GM18505 (cell line): Measurements from ENCODE around the gene GYPC.
A peak's percentile ranks its signal among the peaks of the same experiment; 100 is the strongest.
"Not testable (repeated sequence)": the region's sequence is repeated elsewhere in the genome, so short reads cannot be mapped to it uniquely, and the experiment has no call there.

ENCODE experiments used
- ATAC-seq: cut with Tn5 transposase; IDR thresholded peaks from one replicate; pipeline ENCODE4 v1.9.1; 2021; ENCODE audit not compliant: unreplicated experiment
- POLR2A ChIP-seq: IDR thresholded peaks from 4 replicates; pipeline ENCODE4 v1.6.1; 2011; ENCODE audit warnings: borderline replicate concordance; ENCODE audit not compliant: insufficient read depth, insufficient read length; ENCODE audit errors: extremely low read depth

GYPC gene, protein sequence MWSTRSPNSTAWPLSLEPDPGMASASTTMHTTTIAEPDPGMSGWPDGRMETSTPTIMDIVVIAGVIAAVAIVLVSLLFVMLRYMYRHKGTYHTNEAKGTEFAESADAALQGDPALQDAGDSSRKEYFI

DNA sequence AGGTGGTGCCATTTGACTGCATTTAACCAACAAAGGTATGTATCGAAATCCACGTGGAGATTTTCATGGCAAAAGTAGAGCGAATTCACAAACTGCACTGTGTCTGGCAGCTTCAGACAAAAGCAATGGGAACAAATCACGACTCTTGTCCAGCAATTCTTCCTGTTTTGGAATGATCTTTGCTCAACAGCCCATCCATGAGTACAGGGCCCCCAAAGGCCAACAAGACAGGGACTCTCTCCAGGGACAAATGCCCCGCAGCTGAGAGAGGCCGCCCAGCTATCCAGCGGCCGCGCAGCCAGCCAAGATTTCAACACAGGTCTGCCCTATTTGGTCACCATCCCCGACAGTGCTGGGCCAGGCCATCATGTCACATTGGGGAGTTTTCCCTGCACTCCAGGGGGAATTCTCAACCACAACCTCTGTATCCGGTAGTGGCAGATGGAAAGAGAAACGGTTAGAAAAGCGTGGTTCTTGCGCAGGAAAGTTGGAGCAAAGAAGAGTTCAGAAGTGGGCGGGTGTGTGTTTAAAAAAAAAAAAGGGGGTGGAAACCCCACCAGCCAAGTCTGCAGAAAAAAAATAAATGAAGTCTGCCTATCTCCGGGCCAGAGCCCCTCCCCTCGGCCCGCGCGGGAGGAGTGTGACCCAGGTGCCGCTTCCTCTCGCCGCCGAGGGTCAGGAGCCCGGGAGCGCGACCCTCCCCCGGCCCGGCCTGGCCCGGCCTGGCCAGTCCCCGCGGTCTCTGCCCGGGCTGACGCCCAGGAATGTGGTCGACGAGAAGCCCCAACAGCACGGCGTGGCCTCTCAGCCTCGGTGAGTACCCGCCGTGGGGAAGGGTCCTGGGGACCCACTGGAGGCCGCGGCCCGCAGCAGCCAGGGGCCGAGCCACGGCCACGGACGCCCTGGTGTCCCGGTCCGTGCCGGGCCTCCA lies at the start of gene GYPC:
Gene GYPC, plus strand, starts transcription at position 659 of the 931 bp plus-strand sequence. Its CDS starts 106 bp downstream, at position 765.
- peak; percentile 42 for ATAC-seq
- TF ChIP-seq POLR2A: no peak

DNA sequence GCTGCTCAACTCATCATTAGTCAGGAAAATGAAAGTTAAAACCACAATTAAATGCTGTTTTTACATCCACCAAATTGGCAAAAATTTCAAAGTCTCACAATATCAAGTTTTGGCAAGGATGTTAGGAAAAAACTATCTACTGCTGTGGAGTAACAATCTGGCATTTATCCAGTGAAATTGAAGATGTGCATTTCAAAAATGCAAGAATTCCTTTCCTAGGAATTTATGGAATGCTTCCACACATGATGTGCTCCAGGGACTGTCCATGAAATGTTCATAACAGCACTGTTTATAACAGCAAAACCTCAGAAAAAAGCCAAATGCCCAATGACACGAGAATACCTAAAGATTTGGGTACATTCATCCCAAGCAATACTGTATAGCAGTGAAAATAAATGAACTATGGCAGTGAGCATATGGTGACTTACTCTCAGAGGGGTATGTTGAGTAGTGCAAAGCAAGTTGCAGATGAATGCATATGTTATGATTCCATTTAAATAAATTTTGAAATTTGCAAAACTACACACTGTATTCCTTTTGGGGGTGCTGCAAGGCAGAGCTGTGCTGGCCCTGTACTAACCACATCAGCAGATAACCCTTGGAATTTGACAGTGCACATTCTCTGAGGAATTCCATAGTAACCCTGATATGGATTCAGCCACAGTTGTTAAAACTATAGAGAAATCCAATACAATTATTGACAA lies 41.3 kb upstream of the GYPC start:
- TF ChIP-seq POLR2A: no peak
- no peak for ATAC-seq

DNA sequence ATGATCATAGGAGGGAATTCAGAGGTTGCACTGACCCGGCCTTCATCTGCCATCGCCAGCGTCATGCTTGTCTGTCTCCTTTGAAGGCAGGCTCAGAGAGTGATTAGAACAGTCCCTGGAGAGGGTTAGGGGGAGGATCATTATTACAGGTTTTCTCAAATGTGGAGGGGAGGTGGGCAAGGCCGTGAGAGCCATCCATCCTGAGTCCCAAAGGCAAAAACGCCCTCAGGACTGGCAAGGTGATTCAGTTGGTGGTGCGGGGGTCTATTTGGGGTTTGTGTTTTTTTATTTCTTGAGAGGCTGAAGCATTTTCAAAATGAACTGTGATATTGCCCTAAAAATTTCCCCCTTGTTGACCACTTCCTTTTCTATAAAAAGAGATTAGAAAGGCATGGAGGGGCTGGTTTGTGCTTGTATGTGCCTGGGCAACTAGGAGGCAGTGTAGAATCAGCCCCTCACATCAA lies 39.3 kb upstream of the GYPC start:
- peak; percentile 73 for ATAC-seq
- no peak for TF ChIP-seq POLR2A

DNA sequence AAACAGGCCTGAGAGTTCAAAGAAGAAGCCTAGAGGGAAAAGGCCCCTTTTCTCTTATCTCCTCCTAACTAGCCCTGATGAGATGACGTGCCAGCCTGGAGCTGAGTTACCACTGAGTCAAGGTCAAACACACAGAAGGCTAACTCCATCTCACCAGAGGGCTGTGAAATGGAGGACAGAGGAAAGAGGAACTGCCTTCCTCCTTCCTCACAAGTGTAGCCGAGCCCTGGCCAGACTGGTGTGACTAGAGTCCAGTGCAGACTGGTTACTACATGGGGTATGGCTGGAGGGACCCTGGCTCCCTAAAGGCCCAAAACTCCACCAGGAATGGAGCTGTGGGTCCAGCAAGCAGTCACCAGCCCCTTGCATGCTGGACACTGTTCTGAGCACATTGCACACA lies 35.7 kb upstream of the GYPC start:
- no peak for ATAC-seq
- TF ChIP-seq POLR2A: no peak

DNA sequence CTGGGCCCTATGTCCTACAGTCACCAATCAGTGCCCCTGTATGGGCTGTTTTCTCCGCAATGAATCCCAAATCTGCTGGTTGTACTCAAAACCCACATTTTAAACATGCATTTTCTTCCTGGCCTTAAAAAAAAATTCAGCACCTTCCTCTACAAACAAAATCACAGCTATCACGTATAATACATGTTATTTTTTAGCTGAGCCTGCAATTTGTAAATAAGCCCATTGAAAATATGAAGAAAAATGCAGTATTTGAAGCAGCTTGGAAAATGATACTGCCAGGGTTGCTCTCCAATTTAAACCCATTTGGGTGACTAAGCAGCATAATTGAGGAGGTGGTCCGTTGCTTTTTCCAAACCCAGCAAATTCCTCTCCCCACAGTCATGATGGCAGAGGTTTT lies 33.0 kb upstream of the GYPC start:
- TF ChIP-seq POLR2A: no peak
- no peak for ATAC-seq

DNA sequence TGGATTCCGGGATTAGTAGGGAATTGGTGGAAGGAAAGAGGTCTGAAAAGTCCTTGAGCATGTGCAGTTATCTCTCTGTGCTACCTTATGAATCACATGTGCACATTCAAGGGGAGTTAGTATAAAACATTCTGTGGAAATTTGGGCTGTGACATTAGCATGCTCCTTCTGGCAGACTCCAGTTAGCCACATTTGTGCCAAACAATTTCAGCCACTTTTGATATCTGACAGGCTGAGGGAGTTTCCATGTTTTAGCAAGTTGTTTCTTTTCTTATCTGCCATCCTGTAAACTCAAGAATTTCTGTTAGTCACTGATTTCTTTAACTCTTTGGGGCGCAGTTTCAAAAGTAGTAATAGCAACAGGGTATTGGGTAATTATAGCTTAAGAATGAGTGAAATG lies 28.3 kb upstream of the GYPC start:
- ATAC-seq: no peak
- no peak for TF ChIP-seq POLR2A

DNA sequence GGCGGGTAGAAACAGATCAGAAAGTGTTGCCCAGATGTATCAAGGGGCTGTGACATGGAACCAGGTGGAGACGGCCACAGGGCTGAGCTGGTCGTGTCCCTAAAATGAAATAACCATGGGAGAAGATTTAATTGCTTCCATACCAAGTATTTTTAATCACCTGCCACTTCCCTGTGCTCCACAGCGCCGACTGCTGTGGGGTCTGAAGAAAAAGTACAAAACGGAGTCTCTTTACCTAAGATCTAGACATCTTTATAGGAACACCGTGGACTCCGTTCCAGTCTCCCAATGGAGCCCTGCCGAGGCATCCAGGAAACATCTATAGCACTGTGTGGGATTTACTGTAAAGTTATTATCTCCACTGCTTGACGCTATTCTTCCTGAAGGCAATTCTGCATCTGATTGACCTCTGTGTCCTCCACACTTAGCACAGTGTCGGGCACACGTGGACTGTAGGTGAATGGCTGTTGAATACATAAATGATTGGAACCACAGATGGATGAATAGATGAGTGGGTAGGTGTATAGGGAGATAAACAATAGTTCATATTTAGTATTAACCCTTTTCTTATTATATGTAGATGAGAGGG lies 21.6 kb upstream of the GYPC start:
- ATAC-seq: no peak
- TF ChIP-seq POLR2A: no peak

DNA sequence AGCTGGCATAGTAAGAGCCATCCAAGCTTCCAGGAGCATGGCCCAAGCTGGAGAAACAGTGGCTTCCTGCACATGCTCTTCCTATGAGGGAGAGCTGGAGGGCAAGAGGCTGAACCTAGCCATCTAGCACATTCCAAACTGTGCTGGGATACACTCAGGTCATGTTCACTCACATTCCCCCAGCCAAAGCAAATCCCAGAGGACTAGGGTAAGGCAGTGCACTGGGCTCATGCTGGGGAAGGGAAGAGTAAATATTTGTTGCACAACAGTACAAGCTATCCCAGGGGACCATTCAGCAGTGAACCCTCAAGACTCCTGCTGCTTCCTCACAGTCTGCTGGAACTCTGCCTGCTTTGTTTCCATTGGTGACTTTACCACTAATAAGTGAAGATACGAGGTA lies 20.7 kb upstream of the GYPC start:
- TF ChIP-seq POLR2A: no peak
- ATAC-seq: no peak

DNA sequence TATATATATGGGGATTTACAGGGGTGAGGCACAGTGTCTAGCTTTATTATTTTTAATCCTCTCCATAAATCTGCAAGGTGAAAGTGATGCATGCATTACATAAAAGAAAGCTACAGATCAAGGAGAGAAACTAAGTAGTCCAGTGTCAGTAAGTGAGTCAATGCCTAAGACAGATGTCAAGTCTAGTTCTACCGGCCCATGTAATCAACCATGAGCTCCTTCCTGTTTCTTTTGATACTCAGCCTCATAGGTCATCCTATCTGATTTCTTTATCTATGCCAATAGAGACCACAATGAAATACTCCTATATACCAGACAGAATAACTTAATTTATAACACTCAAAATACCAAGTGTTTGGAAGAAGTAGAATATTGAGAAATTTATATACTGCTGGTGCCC lies 20.2 kb upstream of the GYPC start:
- ATAC-seq: no peak
- TF ChIP-seq POLR2A: no peak

DNA sequence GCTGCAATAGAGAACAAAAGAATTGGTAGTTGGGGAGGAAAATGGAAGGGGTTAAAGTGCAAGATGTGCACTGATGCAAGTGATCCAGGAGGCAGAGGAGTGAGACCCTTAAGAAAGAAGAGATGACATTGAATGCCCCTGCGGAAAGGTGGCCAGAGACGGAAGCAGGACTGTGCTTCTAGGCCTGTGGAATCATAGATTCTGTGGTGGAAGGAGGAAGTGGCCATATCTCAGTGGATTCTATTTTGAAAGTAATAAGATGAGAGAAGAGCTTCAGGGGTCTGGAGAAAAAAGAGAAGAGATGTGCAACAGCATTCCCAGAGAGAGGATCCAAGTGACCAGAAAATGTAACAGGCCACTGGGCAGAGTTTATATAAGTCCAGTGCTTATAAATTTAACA lies 18.6 kb upstream of the GYPC start:
- TF ChIP-seq POLR2A: no peak
- ATAC-seq: no peak

DNA sequence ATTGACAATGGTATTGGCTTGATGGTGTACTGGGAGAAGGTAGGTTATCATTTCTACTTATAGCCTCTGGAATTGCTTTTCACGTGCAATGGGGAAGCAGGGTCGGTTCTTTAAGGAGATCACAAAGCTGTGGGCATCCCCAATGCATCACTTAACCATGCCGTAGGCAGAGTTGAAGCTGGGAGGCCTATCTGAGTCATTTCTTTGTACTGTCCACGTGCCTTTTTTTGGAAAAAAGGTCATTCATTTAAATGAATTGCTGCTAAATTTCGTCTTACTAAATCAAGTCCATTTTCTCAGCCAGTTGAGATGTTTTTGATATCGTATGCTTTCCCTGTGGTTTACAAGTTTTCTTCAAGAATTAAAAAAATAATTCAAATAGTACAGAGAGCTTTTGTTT lies 17.2 kb upstream of the GYPC start:
- no peak for ATAC-seq
- TF ChIP-seq POLR2A: no peak

DNA sequence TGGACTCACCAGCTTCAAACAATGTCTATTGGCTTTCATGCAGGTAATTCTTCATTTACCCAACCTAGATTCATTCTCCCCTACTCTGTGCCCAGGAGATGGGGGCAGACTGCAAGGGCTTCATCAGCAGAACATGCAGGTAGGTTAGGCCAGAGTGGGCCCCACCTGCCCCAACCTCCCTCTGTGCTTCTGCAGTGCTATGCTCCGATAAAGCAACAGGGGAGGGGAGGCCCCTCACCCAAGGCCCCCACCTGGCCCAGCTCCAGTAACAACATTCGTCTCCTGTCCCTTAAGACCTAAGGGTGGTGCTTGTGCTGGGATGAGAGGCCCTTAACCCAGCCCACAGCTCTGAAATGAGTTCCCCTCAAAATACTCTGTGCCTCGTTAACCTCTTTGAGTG lies 16.7 kb upstream of the GYPC start:
- TF ChIP-seq POLR2A: no peak
- ATAC-seq: no peak

DNA sequence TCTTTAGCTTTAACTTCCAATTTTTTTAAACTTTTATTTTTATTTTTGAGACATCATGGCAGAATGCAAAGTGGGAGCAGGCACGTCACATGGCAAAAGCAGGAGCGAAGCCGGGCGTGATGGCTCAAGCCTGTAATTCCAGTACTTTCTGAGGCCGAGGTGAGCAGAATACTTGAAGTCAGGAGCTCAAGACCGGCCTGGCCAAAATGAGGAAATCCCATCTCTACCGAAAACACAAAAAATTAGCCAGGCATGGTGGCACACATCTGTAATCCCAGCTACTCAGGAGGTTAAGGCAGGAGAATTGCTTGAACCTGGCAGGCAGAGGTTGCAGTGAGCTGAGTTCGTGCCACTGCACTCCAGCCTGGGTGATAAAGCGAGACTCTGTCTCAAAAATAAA lies 14.7 kb upstream of the GYPC start:
- not testable (repeated sequence) for ATAC-seq
